Camera-type eye (tissue), 1 donor: Measurements from ENCODE around the gene RBX1. TPM values are rescaled to one million over a fixed set of nuclear protein-coding genes. Genes with fewer than 3 reads are reported as not detected.

Source experiments
- total RNA-seq: library from RNA; depleted of rRNA; stranded (reverse); fragments of >200 nt; gene quantifications from one replicate; pipeline ENCODE4 v1.2.3, GENCODE V29; 2014

RBX1 gene
- 32.7 TPM for total RNA-seq

DNA sequence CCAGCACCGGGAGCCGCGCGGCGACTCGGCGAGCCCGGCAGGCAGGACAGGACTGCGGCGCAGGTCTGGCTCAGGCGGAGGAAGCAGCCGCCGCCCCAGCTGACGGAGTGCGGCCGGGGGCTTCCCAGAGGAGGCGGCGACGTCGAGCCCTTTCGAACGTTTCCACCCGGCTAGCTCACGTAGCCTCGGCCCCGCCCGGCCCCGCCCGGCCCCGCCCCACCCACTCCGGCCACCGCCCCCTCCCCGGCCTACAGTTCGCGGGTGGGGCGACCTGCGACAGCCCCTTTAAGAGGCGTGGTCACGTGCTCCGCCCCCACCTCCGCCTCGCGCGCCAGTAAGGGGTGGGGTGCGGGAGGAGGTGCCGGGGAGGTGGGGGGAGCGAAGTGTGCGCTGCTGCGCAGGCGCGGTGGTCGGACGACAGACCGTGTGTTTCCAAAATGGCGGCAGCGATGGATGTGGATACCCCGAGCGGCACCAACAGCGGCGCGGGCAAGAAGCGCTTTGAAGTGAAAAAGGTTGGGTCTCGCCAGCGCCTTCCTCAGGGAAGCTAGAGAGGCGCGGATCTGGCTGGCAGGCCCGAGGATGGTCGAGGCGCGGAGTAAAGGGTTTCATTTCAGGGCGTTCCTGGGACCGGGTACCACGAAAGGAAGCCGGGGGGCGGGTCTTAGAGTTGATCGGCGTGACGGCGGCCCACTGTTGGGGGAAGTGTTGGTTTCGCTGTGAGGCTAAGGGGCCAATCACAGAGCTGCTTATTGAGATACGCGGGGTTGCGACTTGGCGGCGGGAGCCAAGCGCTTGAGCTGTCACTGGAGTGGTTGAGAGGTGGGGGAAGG is at the start of gene RBX1:
Gene RBX1 (plus strand): TSS at position 417 of the 833 bp plus-strand sequence. CDS start 21 bp downstream, at position 438.

Other genes starting within 250 kb of the RBX1 start
- 27.3 TPM for gene SLC25A17, start 132.0 kb upstream of the RBX1 start, total RNA-seq
- gene ST13, start 94.7 kb upstream of the RBX1 start, total RNA-seq = 191 TPM
- gene XPNPEP3, start 94.2 kb upstream of the RBX1 start, total RNA-seq = 13.7 TPM
- not detected for gene DNAJB7, start 89.3 kb upstream of the RBX1 start, total RNA-seq
- gene EP300, start 141.2 kb downstream of the RBX1 start, total RNA-seq = 126 TPM